Stimulated activated CD4-positive, alpha-beta T cell treated with anti-CD3 and anti-CD28 coated beads, Interleukin-12 subunit alpha, Interleukin-12 subunit beta, amount 100 ng/mL, for 4 hours (primary cell): ENCODE data around the gene CITED4.

ENCODE experiments used
- DNase-seq: peaks from one replicate; pipeline ENCODE4 v3.0.0-alpha.2; 2020

Gene CITED4

GRCh38 chr1:40831001-40831732 lies 31.0 kb downstream of the CITED4 start:
- no peak for DNase-seq

DNA sequence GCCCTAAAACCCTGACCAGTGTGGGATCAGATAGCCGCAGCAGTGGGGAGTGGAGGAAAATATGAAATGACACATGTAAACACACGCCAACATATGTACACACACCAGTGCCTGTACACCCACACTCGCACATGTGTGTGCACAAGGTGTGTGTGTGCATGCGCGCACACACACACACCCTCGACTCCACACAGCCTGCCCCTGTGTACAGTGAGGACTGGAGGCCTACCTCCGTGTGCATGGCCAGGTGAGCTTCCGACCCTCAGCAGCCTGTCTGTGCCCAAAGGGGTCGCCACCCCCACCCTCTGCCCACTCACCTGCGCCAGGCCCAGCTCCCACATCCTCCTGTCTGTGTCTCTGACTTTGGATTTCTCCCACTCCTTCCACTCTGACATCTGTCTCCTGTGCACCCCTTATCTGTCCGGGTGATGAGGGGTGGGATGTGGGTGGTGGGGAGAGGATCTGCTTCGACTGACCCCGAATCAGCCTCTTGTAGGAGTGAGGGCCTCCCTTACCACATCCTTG lies 31.7 kb downstream of the CITED4 start:
- no peak for DNase-seq

- DNase-seq: no peak
Observed at GRCh38 chr1:40829631-40830245, 32.4 kb downstream of the CITED4 start.

- DNase-seq: no peak
Observed at GRCh38 chr1:40825996-40826395, 36.2 kb downstream of the CITED4 start.

GRCh38 chr1:40825435-40825788 lies 36.8 kb downstream of the CITED4 start:
- no peak for DNase-seq

DNA sequence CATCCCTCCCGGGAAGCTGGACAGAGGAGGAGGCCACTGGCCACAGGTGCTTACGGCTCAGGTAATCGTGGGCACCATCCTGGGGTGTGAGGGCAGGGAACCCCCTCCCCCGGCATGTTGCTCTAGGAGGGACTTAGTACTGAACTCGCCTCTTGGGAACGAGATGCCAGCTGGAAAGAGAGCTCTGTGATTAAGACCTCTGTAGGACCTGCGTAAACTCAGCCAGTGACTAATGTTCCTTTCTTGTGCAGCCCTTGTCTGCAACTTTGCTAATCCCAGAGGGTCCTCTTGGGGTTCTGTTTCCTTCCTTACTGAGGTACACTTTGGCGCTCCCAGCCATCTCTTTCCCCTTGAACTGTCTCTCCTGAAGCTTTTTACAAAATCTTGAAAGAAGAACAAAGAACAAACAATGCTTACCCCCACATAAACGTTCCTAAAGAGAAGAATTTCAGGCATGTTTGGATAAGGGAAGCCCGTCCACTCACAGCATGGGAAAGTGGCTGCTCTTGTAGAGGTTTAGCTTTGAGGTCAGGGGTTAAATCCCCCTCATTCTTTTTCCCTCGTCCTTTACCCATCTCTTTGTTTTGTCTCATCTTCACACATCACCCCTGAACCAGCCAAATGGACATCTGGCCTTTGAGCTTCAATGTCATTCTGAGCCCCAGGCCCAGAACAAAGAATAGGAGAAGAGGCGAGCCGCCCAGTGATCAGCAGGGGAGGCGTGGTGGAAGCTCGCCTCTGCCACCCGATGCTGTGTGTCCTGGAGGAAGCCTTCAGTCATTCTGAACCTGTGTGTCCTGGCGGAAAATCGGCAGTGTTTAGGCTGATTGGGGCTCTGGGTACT lies 37.4 kb downstream of the CITED4 start:
- no peak for DNase-seq

- no peak for DNase-seq
Observed at GRCh38 chr1:40823983-40824382, 38.2 kb downstream of the CITED4 start.

- no peak for DNase-seq
Observed at GRCh38 chr1:40823345-40823744, 38.8 kb downstream of the CITED4 start.

DNA sequence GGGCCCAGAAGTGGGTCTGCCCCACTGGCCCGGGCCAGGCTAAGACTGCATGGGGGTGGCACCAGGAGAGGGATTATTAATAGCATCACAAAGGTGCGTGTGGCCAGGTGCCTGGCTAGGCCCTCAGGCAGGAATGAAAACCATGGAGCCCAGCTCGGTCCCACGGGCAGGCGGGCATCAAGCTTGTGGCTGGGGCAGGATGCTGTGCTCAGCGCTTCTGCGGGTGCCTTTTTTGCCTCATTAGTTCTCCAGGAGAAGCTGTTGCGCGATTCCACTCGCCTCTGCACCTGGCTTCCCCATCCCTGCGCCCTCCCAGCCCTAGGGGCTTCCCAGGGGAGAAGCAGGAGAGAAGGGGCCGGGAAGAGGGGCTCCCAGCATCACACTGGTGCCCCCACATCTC lies 39.3 kb downstream of the CITED4 start:
- DNase-seq: no peak

GRCh38 chr1:40820911-40821693 lies 41.1 kb downstream of the CITED4 start:
- DNase-seq: no peak

GRCh38 chr1:40820251-40820797 lies 41.8 kb downstream of the CITED4 start:
- no peak for DNase-seq

DNA sequence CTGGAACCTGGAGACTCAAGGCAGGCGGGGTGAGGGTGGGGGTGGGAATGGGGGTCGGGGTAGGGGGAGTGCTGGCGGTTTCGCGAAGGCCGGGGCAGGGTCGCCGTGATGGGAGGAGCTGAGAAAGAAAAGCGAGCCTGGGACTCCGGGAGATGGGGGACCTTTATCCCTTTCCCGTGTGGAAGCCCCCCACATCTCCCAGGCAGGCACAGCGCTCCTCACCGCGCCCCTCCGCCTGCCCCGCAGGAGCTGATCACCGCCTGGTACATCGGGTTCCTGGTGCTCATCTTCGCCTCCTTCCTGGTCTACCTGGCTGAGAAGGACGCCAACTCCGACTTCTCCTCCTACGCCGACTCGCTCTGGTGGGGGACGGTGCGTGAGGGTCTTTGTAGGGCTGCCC lies 43.1 kb downstream of the CITED4 start:
- DNase-seq: no peak

GRCh38 chr1:40818264-40818961 lies 43.8 kb downstream of the CITED4 start:
- peak; percentile 80 for DNase-seq

DNA sequence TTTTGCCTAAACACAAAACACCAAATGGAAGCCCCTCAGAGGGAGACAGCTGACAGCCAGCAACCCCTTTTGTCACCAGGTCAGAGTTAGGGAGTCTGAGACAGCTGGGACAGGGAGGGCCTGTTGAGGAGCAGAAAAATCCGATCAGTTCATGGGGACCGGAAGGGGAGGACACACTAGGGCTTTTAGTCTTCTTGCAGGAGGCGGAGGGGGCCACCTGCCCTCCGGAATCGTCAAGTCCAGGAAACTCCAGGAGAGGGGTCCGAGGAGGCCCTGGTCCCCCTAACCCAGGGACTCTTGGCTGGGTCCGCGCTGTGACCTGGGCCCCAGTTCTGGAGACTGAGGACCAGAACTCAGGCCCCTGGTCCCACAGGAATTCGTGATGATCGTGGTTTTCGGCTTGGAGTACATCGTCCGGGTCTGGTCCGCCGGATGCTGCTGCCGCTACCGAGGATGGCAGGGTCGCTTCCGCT lies 44.3 kb downstream of the CITED4 start:
- no peak for DNase-seq

DNA sequence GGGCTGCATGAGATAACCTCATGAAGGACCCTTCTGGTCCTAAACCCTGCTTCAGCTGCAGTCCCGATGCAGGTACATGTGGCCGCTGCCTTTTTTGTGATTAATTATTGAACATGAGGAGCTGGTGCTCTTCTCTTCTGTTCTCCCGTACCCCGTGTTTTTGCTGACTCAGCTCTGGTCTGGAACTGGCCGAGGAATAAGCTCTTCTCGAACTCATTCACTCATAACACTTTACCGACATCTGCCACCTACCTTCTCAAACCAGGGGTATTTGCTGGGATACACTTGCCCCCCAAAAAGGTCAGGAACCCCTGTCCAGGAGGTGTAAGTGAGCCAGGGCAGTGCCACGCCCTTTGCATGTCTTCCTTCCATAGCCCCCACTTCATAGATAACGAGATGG lies 46.7 kb downstream of the CITED4 start:
- DNase-seq: no peak
